AG04449 (cell line): Measurements from ENCODE around the gene SYCP2L.
A peak's percentile ranks its signal among the peaks of the same experiment; 100 is the strongest.

Experiments used
- CTCF ChIA-PET: fragments of 350-600 bp; formaldehyde crosslinking; extraction: SDS; loops from one replicate; lab custom pipeline; 2021; ENCODE audit warnings: antibody characterized with exemption; lab: Yijun Ruan, JAX
- POLR2A ChIA-PET: fragments of 400-600, 350-600 bp; formaldehyde crosslinking; extraction: SDS; loops from one replicate; lab custom pipeline; 2020; ENCODE audit warnings: antibody characterized with exemption, inconsistent platforms; lab: Yijun Ruan, JAX
- DNase-seq: peaks from one replicate; pipeline ENCODE4 v3.0.0-alpha.2; 2010; ENCODE audit warnings: low read depth, low spot score
- H3K4me3 ChIP-seq: 2 replicates; pipeline ENCODE4 v1.5.1; 2011; ENCODE audit warnings: low read depth, mild to moderate bottlenecking, control low read depth, low read length
- TF ChIP-seq, protein P1 (sequence below): IDR thresholded peaks from one replicate; pipeline ENCODE4 v1.5.1; 2011; ENCODE audit warnings: mild to moderate bottlenecking, moderate library complexity, low read length, control low read depth, inconsistent platforms; ENCODE audit not compliant: insufficient read depth; ENCODE audit errors: missing control alignments

Gene SYCP2L

DNA sequence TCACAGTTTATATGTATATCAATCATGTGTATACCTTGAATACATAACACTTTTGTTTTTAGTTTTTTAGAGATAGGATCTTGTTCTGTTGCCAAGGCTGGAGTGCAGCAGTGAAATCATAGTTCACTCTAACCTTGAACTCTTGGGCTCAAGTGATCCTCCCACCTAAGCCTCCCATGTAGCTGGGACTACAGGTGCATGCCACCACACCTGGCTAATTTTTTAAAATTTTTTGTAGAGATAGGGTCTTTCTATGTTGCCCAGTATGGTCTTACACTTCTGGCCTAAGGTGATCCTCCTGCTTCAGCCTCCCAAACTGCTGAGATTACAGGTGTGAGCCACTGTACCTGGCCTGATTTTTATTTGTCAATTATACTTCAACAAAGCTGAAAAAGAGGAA lies 69.9 kb downstream of the SYCP2L start:
- DNase-seq = no peak
- no peak overlapping the region for H3K4me3 ChIP-seq
- ChIA-PET CTCF (interaction anchor here (1.1 to 11.3 kb wide), 5 partner anchors 91 to 619 kb away, joined by 4 to 413 read pairs (median 8); no protein-coding TSS in a partner anchor), POLR2A (no interaction called here)
- TF ChIP-seq, protein P1, sequence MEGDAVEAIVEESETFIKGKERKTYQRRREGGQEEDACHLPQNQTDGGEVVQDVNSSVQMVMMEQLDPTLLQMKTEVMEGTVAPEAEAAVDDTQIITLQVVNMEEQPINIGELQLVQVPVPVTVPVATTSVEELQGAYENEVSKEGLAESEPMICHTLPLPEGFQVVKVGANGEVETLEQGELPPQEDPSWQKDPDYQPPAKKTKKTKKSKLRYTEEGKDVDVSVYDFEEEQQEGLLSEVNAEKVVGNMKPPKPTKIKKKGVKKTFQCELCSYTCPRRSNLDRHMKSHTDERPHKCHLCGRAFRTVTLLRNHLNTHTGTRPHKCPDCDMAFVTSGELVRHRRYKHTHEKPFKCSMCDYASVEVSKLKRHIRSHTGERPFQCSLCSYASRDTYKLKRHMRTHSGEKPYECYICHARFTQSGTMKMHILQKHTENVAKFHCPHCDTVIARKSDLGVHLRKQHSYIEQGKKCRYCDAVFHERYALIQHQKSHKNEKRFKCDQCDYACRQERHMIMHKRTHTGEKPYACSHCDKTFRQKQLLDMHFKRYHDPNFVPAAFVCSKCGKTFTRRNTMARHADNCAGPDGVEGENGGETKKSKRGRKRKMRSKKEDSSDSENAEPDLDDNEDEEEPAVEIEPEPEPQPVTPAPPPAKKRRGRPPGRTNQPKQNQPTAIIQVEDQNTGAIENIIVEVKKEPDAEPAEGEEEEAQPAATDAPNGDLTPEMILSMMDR = no peak

DNA sequence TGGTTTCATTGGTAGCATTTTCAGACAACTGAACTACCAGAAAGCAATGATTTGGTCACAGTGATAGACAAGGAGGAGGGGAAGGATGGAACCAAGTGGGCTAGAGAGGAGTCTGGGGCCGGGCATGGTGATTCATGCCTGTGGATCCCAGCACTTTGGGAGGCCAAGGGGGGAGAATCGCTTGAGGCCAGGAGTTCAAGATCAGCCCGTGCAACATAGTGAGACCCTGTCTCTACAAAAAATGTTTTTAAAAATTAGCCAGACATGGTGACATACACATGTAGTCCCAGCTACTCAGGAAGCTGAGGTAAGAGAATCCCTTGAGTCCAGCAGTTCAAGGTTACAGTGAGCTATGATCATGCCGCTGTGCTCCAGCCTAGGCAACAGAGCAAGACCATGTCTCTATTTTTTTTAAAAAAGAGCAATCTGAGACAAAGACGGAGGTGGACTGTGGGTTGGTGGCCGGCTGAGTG lies 70.6 kb downstream of the SYCP2L start:
- no peak for DNase-seq
- TF ChIP-seq, protein P1 = no peak
- POLR2A ChIA-PET = no interaction called here
- no peak overlapping the region for H3K4me3 ChIP-seq
- CTCF ChIA-PET = interaction anchor here (1.1 to 11.3 kb wide), 4 partner anchors 110 to 618 kb away, joined by 4 to 413 read pairs (median 42); no protein-coding TSS in a partner anchor

DNA sequence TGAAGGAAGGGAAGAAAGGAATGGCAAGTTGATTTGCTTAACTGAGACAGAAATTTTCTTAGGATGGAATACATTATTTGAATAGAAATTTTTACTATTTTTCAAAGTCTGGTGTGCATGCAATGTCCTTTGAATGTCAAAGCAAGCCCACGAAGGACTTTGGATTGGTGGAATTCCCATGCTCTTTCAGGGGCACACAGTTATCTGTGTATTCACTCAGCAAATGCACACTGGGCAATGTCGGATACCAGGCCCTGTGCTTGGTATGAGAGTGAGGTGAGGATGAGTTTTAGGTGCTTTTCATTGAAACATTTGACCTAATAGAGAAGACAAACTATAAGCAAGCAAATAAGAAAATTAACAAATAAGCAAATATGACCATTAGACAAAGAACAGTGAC lies 73.3 kb downstream of the SYCP2L start:
- H3K4me3 ChIP-seq = no peak overlapping the region
- CTCF ChIA-PET = interaction anchor here (1.0 to 4.1 kb wide), 4 partner anchors 8 to 536 kb away, joined by 4 to 20 read pairs (median 16); no protein-coding TSS in a partner anchor
- DNase-seq = no peak
- POLR2A ChIA-PET = no interaction called here
- TF ChIP-seq, protein P1 = no peak

DNA sequence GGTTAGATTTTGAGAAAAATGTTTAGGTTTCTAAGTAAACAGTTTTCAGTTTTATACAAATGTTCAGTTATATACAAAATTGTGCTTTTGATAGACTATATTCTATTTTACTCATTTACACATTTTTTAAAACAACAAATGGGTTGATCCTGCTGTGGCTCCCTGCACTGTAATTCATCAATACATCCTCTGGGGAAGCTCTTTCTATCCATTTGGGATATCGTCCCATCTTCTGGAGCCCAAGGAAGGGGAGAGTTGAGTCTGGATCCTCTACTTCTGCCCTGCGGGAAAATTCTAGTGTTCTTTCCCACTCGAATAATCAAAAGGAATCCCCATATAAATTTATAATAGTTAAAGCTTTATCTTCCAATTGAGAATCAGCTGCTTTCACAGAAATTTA lies 75.0 kb downstream of the SYCP2L start:
- no peak overlapping the region for H3K4me3 ChIP-seq
- CTCF ChIA-PET = interaction anchor here (1.0 to 4.1 kb wide), 6 partner anchors 10 to 614 kb away, joined by 3 to 20 read pairs (median 10); no protein-coding TSS in a partner anchor
- DNase-seq = no peak
- POLR2A ChIA-PET = no interaction called here
- TF ChIP-seq, protein P1 = no peak

DNA sequence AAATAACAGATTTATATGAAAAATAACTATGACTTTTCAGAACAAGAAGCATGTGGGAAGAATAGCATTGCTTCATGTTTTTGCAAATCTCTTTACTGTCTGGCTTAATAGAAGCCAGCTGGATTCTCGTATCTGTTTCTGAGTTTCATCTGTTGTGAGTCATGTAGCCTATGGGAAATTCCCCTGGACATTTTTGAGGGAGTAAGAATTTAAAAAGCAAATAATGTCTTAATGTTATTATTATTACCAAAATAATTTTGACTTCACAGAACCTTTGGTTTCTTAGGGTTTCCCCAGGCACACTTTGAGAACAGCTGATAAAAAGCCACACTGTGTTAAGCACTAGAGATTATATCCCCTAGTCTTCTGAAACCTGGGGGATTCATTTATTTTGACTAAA lies 75.8 kb downstream of the SYCP2L start:
- ChIA-PET POLR2A (no interaction called here), CTCF (interaction anchor here (0.7 to 4.1 kb wide), 8 partner anchors 8 to 533 kb away, joined by 3 to 23 read pairs (median 8); no protein-coding TSS in a partner anchor)
- TF ChIP-seq, protein P1 = no peak
- peak; percentile 83 for DNase-seq
- no peak overlapping the region for H3K4me3 ChIP-seq

DNA sequence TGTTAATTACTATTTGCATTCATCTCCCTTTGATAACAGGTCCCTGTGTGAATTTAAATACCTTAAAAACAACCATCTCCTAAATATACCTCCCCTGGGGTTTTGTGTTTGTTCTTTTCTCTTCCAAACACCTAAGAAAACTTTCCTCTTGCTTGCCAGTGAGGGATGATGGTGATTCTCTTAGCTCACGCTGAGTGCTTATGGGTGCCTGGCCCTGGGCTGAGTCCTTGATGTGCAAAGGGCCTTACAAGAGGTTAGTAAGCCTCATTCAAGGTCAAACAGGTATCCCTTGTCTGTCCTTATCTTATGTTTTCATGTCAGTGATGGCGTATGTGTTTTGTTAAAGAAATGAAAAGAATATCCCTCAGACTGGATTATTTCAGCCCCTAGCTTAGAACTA lies 76.3 kb downstream of the SYCP2L start:
- H3K4me3 ChIP-seq = no peak overlapping the region
- POLR2A ChIA-PET = no interaction called here
- CTCF ChIA-PET = interaction anchor here (0.7 to 4.1 kb wide), 7 partner anchors 8 to 533 kb away, joined by 3 to 23 read pairs (median 14); no protein-coding TSS in a partner anchor
- DNase-seq = no peak
- TF ChIP-seq, protein P1 = no peak
